SK-N-SH treated with all-trans-retinoic acid at 6 μM for 48 hours (cell line): ENCODE data around the gene LAMA5.

Experiments
- OSR1 ChIP-seq: fragments of 250-450 bp; sonication (Bioruptor Pico); IDR thresholded peaks from 2 replicates; pipeline ENCODE4 v1.8.0; 2022; ENCODE audit warnings: moderate library complexity, mild to moderate bottlenecking, inconsistent platforms
- RARB ChIP-seq: fragments of 250-450 bp; sonication (Bioruptor Pico); IDR thresholded peaks from 2 replicates; pipeline ENCODE4 v1.8.0; 2021; ENCODE audit warnings: mild to moderate bottlenecking, moderate library complexity
- ZFP30 ChIP-seq: fragments of 450-650 bp; formaldehyde crosslinking; IDR thresholded peaks from 2 replicates; pipeline ENCODE4 v1.5.0; 2022; ENCODE audit warnings: mild to moderate bottlenecking, moderate library complexity
- ZNF8 ChIP-seq: fragments of 450-650 bp; formaldehyde crosslinking; IDR thresholded peaks from 2 replicates; pipeline ENCODE4 v1.5.0; 2020; ENCODE audit warnings: mild to moderate bottlenecking, moderate library complexity
- TF ChIP-seq, protein P1 (sequence below): fragments of 250-450 bp; sonication (Bioruptor Pico); IDR thresholded peaks from 2 replicates; pipeline ENCODE4 v1.5.0; 2020; ENCODE audit warnings: mild to moderate bottlenecking, moderate library complexity
- TF ChIP-seq, protein P2 (sequence below): fragments of 250-450 bp; sonication (Bioruptor Pico); IDR thresholded peaks from 2 replicates; pipeline ENCODE4 v1.5.1; 2020; ENCODE audit warnings: low read depth, mild to moderate bottlenecking, moderate library complexity
- TF ChIP-seq, protein P3 (sequence below): fragments of 250-450 bp; sonication (Bioruptor Pico); IDR thresholded peaks from 2 replicates; pipeline ENCODE4 v1.5.1; 2021; ENCODE audit warnings: mild to moderate bottlenecking, moderate library complexity

DNA sequence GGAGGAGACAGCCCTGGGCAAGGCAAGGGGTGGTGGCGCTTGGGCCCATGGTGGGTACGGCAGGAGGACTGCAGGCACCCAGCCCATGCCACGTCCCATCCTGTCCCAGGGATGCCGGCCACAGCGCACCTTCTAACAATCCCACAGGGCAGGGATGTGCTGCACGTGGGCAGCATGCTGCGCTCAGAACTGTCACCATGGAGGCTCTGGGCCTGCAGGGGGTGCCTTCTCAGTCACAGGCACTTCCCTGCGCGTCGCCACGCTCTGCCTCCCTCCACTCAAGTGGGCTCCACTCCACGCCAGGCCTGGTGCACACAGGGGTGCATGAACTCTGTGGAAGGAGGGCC lies 37.6 kb upstream of the LAMA5 start:
- TF ChIP-seq, protein P1, sequence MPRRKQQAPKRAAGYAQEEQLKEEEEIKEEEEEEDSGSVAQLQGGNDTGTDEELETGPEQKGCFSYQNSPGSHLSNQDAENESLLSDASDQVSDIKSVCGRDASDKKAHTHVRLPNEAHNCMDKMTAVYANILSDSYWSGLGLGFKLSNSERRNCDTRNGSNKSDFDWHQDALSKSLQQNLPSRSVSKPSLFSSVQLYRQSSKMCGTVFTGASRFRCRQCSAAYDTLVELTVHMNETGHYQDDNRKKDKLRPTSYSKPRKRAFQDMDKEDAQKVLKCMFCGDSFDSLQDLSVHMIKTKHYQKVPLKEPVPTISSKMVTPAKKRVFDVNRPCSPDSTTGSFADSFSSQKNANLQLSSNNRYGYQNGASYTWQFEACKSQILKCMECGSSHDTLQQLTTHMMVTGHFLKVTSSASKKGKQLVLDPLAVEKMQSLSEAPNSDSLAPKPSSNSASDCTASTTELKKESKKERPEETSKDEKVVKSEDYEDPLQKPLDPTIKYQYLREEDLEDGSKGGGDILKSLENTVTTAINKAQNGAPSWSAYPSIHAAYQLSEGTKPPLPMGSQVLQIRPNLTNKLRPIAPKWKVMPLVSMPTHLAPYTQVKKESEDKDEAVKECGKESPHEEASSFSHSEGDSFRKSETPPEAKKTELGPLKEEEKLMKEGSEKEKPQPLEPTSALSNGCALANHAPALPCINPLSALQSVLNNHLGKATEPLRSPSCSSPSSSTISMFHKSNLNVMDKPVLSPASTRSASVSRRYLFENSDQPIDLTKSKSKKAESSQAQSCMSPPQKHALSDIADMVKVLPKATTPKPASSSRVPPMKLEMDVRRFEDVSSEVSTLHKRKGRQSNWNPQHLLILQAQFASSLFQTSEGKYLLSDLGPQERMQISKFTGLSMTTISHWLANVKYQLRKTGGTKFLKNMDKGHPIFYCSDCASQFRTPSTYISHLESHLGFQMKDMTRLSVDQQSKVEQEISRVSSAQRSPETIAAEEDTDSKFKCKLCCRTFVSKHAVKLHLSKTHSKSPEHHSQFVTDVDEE: no peak
- TF ChIP-seq, protein P2, sequence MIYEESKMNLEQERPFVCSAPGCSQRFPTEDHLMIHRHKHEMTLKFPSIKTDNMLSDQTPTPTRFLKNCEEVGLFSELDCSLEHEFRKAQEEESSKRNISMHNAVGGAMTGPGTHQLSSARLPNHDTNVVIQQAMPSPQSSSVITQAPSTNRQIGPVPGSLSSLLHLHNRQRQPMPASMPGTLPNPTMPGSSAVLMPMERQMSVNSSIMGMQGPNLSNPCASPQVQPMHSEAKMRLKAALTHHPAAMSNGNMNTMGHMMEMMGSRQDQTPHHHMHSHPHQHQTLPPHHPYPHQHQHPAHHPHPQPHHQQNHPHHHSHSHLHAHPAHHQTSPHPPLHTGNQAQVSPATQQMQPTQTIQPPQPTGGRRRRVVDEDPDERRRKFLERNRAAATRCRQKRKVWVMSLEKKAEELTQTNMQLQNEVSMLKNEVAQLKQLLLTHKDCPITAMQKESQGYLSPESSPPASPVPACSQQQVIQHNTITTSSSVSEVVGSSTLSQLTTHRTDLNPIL (CRISPR knock-in tag): no peak
- no peak for TF ChIP-seq ZNF8
- no peak for TF ChIP-seq RARB (CRISPR knock-in tag)
- TF ChIP-seq ZFP30: no peak
- no peak for TF ChIP-seq OSR1 (CRISPR knock-in tag)
- TF ChIP-seq, protein P3, sequence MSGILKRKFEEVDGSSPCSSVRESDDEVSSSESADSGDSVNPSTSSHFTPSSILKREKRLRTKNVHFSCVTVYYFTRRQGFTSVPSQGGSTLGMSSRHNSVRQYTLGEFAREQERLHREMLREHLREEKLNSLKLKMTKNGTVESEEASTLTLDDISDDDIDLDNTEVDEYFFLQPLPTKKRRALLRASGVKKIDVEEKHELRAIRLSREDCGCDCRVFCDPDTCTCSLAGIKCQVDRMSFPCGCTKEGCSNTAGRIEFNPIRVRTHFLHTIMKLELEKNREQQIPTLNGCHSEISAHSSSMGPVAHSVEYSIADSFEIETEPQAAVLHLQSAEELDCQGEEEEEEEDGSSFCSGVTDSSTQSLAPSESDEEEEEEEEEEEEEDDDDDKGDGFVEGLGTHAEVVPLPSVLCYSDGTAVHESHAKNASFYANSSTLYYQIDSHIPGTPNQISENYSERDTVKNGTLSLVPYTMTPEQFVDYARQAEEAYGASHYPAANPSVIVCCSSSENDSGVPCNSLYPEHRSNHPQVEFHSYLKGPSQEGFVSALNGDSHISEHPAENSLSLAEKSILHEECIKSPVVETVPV (CRISPR knock-in tag): no peak
